Measurements from ENCODE around the gene CGRRF1.

Gene CGRRF1

GRCh38 chr14:54548491-54548890 is 38.8 kb downstream of the CGRRF1 start:
- no peak for DNase-seq (ENCODE audit: low spot score)

GRCh38 chr14:54549862-54550261 is 40.2 kb downstream of the CGRRF1 start:
- DNase-seq (ENCODE audit: low spot score): no peak

GRCh38 chr14:54550514-54550913 is 40.8 kb downstream of the CGRRF1 start:
- DNase-seq (ENCODE audit: low spot score): no peak

DNA sequence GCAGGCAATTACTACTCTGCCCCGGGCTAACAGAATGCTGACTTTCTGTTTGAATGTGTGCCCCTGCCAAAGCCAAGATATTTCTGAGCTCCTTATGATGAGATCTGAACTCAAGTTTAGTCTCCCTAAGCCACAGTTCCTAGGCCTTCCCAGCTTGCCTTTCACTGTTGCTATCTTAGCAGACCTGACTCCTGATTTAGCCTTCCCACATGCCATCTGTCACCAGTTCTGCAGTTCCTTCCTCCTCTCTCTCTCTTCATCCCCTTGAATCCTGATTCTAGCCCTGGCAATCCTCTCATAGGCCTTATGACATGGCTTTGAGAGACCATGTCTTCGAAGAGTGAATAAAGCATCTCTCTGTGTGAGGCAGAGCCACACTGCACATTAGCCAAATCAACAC is 44.7 kb downstream of the CGRRF1 start:
- no peak for DNase-seq (ENCODE audit: low spot score)

DNA sequence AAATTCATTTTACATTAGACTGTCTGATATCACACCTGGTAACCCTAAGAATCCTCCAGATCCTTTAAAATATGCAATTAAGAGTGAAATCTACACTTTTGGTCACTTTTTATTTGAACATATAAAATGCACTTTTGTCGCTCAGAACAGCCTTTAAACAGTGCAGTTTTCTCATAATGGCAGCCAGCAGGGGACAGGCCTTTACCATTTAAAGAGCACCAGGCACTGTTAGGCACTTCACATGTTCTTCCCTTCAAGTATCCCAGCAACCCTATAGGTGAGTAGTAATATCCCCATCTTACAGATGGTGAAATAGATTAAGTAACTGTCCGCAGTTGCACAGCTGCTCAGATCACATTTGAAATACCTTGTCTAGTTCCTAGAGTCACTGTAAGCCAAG is 45.9 kb downstream of the CGRRF1 start:
- no peak for DNase-seq (ENCODE audit: low spot score)

DNA sequence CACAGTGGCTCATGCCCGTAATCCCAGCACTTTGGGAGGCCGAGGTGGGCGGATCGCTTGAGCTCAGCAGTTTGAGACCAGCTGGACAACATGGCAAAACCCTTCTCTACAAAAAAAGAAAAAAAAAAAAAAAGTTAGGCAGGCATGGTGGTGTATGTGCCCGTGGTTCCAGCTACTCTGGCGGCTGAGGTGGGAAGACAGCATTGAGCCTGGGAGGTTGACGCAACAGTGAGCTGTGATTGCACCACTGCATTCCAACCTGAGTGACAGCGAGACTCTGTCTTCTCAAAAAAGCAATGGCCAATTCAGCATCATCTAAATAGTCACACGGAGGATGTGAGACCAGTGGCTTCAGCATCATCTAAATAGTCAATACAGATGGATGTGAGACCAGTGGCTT is 46.8 kb downstream of the CGRRF1 start:
- DNase-seq (ENCODE audit: low spot score): peak; percentile 21

DNA sequence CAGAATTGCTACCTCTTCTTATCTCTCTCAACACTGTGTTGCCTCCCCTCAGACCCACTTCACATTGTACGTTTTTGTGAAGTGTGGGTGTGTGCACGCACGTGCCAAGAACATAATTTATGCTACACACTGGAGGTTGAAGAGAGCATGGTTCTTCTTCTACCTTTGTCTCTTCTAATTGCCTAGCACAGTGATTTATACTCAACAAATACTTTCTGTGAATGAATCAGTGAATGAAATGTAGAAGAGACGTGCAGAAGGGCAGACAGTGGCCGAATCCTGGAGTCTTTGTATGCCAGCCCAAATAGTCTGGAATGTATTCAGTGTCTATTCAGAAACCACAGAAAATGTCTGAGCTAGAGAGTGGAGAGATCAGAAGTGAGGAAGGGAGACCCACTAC is 52.6 kb downstream of the CGRRF1 start:
- no peak for DNase-seq (ENCODE audit: low spot score)

DNA sequence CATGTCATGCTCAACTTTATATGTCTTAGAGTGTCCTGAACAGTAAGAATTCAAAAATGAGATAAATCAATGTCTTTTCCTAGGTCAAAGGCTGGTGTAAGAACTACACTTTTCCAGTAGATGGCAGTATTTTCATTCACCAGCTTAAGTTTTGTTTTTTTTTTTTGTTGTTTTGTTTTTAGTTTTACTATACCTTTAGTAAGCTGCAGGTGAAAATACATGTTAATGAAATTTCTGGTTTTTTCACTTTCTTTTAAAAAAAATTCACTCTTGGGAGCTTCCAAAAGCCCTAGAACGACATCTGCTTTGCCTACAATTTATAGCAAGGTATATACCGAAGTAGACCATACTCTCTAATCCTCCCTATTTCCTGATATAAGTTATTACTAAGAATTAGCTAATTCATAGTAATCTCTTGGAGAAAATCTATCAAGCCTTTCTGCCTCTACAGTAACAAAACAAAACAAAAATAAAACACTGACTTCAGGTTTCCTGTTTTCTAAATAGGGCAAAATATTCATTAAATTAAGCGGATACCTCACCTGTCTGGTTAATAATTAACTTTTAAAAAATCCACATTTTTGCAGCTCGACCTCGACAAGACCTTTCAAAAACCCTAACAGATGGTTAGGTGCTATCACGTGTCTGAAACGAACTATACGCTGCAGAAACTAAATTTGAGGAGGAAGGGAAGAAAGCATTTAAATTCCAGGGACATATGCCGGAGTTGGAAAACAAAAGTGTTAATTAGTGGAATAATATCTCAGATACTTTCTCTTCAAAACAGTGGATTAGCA is 54.6 kb downstream of the CGRRF1 start:
- peak; percentile 27 for DNase-seq (ENCODE audit: low spot score)

DNA sequence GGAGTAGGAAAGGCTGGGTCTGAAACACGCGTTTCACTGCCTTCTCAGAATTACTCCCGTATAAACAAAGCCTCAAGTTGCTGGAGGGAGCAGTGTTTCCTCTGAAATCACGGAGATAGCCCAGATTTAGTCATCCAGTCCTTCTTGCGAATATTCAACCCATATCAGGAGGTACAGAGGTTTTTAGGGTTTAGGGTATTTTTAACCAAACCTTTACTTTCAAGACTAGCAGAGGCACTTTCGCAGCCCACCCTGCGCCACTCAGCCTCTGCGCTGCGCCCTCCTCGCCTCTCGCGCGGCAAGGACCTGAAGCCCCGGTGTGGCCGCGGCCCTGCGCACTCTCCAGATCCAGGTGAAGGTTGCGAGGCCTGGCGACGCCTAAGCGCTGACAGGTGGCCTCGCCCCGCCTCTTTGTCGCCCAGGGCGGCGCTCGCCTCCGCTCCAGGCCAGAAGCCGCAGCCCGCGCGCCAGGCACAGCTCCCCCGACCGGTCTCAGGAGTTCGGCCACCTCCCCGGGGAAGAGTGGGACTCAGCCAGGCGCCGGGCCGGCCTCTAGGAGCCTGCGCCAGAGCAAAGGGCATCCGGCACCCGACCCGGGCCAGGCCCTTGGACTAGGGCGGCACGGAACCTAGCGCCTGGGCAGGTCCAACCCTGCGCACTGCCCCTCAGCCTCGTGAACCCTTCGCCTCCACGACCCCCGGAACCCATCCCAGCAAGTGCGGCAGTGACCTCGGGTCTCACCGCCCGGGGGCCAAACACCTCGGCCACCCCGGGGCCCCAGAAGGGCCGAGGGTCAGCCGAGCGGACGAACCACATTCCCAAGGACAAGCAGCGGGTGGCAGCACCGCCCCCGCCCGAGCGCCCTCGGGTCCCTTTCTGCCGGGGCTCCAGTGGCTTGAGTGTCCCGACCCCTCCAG is 55.4 kb downstream of the CGRRF1 start:
- DNase-seq (ENCODE audit: low spot score): peak; percentile 80

GRCh38 chr14:54565785-54566409 is 56.2 kb downstream of the CGRRF1 start:
- DNase-seq (ENCODE audit: low spot score): peak; percentile 89

- peak; percentile 85 for DNase-seq (ENCODE audit: low spot score)
Observed at GRCh38 chr14:54566410-54567223, 56.9 kb downstream of the CGRRF1 start, which contains the start of gene SAMD4A. Gene SAMD4A (plus strand): TSS chr14:54567128. CDS start chr14:54567917, 789 bp downstream.

GRCh38 chr14:54567224-54567638 is 57.5 kb downstream of the CGRRF1 start:
- peak; percentile 49 for DNase-seq (ENCODE audit: low spot score)

DNA sequence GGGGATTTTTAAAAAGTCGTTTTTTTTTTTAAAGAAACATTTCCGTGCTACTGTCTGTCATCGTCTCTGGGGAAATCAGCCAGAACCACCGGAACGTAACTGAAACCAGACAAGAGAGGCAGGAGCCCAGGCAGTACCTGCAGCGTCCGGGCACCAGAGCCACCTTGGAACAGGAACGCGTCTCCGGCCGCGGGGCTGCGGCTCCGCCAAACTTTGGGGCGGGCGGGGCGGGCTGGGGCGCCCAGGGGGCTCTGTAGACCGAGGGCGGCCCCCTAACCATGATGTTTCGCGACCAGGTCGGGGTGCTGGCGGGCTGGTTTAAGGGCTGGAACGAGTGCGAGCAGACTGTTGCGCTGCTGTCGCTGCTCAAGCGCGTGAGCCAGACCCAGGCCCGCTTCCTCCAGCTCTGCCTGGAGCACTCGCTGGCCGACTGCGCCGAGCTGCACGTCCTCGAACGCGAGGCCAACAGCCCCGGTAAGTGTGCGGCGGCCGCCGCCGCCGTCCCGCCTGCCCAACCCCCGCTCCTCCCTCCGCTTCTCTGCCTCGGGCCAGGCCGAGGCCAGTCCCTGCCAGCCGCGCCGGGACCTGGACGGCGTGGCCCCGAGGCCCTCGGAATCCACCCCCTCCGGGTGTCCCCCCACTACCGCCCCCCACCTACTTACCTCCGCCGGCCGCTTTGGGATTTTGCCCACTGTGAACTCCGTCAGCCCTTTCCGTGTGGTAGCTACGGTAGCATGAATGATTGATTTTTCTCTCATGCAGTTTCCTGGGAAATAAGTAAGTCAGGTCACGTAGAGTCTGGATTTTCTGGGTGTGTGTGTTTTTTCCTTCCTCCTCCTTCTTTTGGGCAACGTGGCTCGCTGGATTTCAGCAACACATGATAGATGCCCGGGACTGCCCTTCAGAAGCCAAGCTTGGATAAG is 58.2 kb downstream of the CGRRF1 start:
- peak; percentile 37 for DNase-seq (ENCODE audit: low spot score)

DNA sequence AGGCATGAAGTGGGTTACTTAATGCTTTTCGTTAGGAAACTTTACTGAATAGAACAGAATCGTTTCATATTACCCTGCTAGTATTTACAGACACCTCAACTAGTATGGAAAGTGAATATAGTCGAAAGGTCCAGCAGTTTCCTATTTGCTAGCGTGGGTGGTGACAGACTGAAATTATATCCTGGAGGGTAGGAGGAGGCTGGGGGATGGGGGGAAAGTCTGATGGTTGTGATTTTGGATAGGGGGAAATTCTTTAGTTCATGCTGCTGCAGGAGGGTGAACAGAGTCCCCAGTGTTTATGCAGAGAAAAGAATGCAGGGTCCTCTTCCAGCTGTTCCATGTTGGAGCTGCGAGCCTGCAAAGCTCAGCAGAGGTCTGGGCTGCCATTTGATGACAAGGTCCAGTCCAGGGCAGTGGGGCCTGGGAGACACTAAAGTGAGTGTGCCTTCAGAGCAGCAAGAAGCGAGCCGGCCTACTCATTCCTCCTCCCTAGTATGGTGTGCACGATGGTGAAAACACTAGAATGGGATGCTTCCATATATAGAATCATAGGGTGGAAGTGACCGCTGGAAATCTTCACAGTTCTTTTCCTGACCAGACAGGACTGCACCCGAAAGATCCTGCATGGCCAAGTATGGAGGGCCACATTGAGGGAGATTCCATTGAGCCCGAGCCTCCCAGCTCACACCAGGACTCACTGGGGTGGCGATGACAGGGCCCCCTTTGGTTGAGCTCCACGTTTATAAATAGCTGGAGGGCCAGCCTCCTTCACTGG is 59.3 kb downstream of the CGRRF1 start:
- DNase-seq (ENCODE audit: low spot score): no peak

GRCh38 chr14:54570047-54570446 is 60.3 kb downstream of the CGRRF1 start:
- no peak for DNase-seq (ENCODE audit: low spot score)

- no peak for DNase-seq (ENCODE audit: low spot score)
Observed at GRCh38 chr14:54570631-54571415, 61.1 kb downstream of the CGRRF1 start.

DNA sequence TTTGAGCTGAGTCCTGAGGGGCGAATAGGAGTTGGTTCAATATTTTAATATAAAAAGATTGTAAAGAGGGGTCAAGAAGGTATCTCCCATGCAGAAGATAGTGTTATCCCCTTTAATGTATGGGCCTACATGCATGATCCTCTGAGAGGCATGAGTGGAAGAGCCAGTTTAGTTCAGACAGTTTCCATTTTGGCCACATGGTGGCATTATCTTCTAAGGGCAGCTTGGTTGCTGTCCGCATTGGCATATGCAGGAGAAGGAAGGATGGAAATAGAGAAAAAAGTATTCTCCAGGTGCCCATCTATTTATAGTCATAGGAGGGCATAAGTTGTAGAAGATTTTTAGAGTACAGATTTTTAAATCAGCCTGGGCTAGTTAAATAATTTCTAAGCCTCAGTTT is 62.6 kb downstream of the CGRRF1 start:
- peak; percentile 33 for DNase-seq (ENCODE audit: low spot score)

DNA sequence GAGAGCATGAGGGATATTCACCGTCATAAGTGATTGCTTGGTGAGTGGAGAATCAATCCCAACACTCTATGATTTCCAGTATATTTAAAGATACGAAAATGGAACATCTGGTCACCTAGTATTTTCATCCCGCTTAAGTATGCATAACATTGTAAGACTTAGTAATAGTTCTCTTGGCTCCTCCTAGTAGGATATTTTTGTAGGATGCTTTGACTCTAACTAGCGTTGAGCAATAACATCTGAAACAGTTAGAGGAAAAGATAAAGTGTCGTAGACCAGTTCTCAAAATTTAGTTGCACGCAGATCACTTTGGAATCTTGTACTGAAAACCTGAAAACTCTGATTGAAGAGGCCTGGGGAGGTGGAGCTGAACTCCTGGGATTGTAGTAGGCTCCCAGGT is 64.8 kb downstream of the CGRRF1 start:
- DNase-seq (ENCODE audit: low spot score): no peak

- DNase-seq (ENCODE audit: low spot score): no peak
Observed at GRCh38 chr14:54577494-54577893, 67.8 kb downstream of the CGRRF1 start.
